WTC11 (cell line): ENCODE measurements around the gene ZNF366. TPM values are rescaled to one million over a fixed set of nuclear protein-coding genes. Genes with fewer than 3 reads are reported as not detected.

Experiments used
- ATAC-seq: fragments of 200-7000 bp; cut with Tn5 transposase; 2 replicates; pipeline ENCODE4 v1.10.0; 2021; ENCODE audit warnings: mild to moderate bottlenecking, moderate library complexity
- CTCF ChIA-PET: fragments of 300-600 bp; sonication (Branson Sonifier 250); formaldehyde crosslinking; loops from one replicate; lab custom pipeline; 2021; ENCODE audit warnings: antibody characterized with exemption; lab: Charles Lee
- POLR2A ChIA-PET: fragments of 350-600 bp; sonication (Branson Sonifier 250); formaldehyde crosslinking; loops from one replicate; lab custom pipeline; 2021; ENCODE audit warnings: antibody characterized with exemption; lab: Charles Lee
- DNase-seq: peaks from one replicate; pipeline ENCODE4 v3.0.0; 2021; ENCODE audit warnings: low spot score
- H3K27ac Mint-ChIP-seq: 2 replicates; pipeline ENCODE4 v1.8.0; 2021; ENCODE audit warnings: mixed read lengths
- H3K27me3 Mint-ChIP-seq: 2 replicates; pipeline ENCODE4 v1.8.0; 2021; ENCODE audit warnings: low read depth, mild to moderate bottlenecking, moderate library complexity, mixed read lengths
- H3K36me3 Mint-ChIP-seq: 2 replicates; pipeline ENCODE4 v1.8.0; 2021; ENCODE audit warnings: mixed read lengths
- H3K4me1 Mint-ChIP-seq: 2 replicates; pipeline ENCODE4 v1.8.0; 2022; ENCODE audit warnings: mixed read lengths
- H3K4me3 Mint-ChIP-seq: 2 replicates; pipeline ENCODE4 v1.8.0; 2021; ENCODE audit warnings: mild to moderate bottlenecking, moderate library complexity, mixed read lengths
- H3K9me3 Mint-ChIP-seq: 2 replicates; pipeline ENCODE4 v1.8.0; 2021; ENCODE audit warnings: mixed read lengths
- ELF4 ChIP-seq: sonication (generic); formaldehyde crosslinking; IDR thresholded peaks from 2 replicates; pipeline ENCODE4 v1.8.1; 2022; ENCODE audit warnings: low read depth, mild to moderate bottlenecking, moderate library complexity, missing genetic modification reagents
- ETV6 ChIP-seq: sonication (generic); formaldehyde crosslinking; IDR thresholded peaks from 2 replicates; pipeline ENCODE4 v1.8.1; 2022; ENCODE audit warnings: mild to moderate bottlenecking, missing genetic modification reagents
- GRHL2 ChIP-seq: fragments of 250-450 bp; sonication (Bioruptor Pico); IDR thresholded peaks from 2 replicates; pipeline ENCODE4 v1.8.0; 2022; ENCODE audit warnings: mild to moderate bottlenecking, moderate library complexity; ENCODE audit not compliant: insufficient replicate concordance, severe bottlenecking
- GTF2I ChIP-seq: fragments of 250-450 bp; sonication (Bioruptor Pico); conservative IDR thresholded peaks from 2 replicates; pipeline ENCODE4 v1.4.0; 2021; ENCODE audit warnings: mild to moderate bottlenecking
- HMGA2 ChIP-seq: fragments of 250-450 bp; sonication (Bioruptor Pico); IDR thresholded peaks from 2 replicates; pipeline ENCODE4 v1.4.0; 2021; ENCODE audit warnings: mild to moderate bottlenecking, moderate library complexity
- IRF2 ChIP-seq: sonication (generic); formaldehyde crosslinking; IDR thresholded peaks from 2 replicates; pipeline ENCODE4 v1.8.0; 2022; ENCODE audit warnings: low read depth, missing genetic modification reagents, borderline replicate concordance
- JAZF1 ChIP-seq: fragments of 250-450 bp; sonication (Bioruptor Pico); IDR thresholded peaks from 2 replicates; pipeline ENCODE4 v1.9.0; 2021; ENCODE audit warnings: moderate library complexity, mild to moderate bottlenecking, inconsistent platforms
- SMAD3 ChIP-seq: sonication (generic); formaldehyde crosslinking; IDR thresholded peaks from 2 replicates; pipeline ENCODE4 v1.8.0; 2022; ENCODE audit warnings: missing genetic modification reagents, mild to moderate bottlenecking, borderline replicate concordance
- SOX15 ChIP-seq: fragments of 250-450 bp; sonication (Bioruptor Pico); IDR thresholded peaks from 2 replicates; pipeline ENCODE4 v1.9.0; 2021; ENCODE audit warnings: mild to moderate bottlenecking
- TEAD1 ChIP-seq: sonication (generic); formaldehyde crosslinking; IDR thresholded peaks from 2 replicates; pipeline ENCODE4 v1.8.0; 2022; ENCODE audit warnings: mild to moderate bottlenecking, missing genetic modification reagents
- ZNF396 ChIP-seq: fragments of 250-450 bp; sonication (Bioruptor Pico); IDR thresholded peaks from 2 replicates; pipeline ENCODE4 v1.8.0; 2021; ENCODE audit warnings: mild to moderate bottlenecking, moderate library complexity, borderline replicate concordance
- ZNF423 ChIP-seq: fragments of 250-450 bp; sonication (Bioruptor Pico); IDR thresholded peaks from 2 replicates; pipeline ENCODE4 v2.1.2; 2022; ENCODE audit warnings: mild to moderate bottlenecking, moderate library complexity
- total RNA-seq: library from RNA; stranded (reverse); gene quantifications from 3 replicates; pipeline ENCODE4 v1.2.3, GENCODE V29; 2021
- TF ChIP-seq, protein P1 (sequence below): fragments of 250-450 bp; sonication (Bioruptor Pico); IDR thresholded peaks from 2 replicates; pipeline ENCODE4 v2.1.2; 2022; ENCODE audit warnings: mild to moderate bottlenecking, moderate library complexity
- TF ChIP-seq, protein P2 (sequence below): sonication (generic); formaldehyde crosslinking; IDR thresholded peaks from 2 replicates; pipeline ENCODE4 v1.8.1; 2023; ENCODE audit warnings: mild to moderate bottlenecking, missing genetic modification reagents, moderate library complexity
- TF ChIP-seq, protein P3 (sequence below): sonication (generic); formaldehyde crosslinking; IDR thresholded peaks from 2 replicates; pipeline ENCODE4 v1.8.1; 2022; ENCODE audit warnings: mild to moderate bottlenecking, moderate library complexity, missing genetic modification reagents
- TF ChIP-seq, protein P4 (sequence below): sonication (generic); formaldehyde crosslinking; IDR thresholded peaks from 2 replicates; pipeline ENCODE4 v1.8.1; 2022; ENCODE audit warnings: missing genetic modification reagents, borderline replicate concordance

ZNF366 gene
- total RNA-seq, 1 experiment from 2014 or later: not detected

DNA sequence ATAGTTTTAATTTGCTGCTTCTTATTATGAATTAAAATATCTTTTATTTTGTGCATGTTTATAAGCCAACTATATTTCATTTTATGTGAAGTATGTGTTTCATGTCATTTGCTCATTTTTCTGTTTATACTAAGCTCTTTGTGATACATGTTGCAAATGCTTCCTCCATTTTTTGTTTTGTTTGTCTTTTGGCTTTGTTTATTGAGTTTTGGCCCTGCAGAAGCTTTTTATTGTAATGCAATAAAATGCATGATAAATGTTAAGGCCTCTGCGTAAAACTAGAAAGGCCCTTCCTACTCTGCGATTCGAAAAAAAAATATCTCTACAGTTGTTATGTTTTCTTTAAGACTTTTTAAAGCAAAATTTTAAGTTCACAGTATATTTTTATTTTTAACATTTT is 9.4 kb downstream of the ZNF366 start (continued):
- TF ChIP-seq ZNF396 (CRISPR knock-in tag): no peak
- TF ChIP-seq IRF2 (CRISPR knock-in tag): no peak
- TF ChIP-seq, protein P1, sequence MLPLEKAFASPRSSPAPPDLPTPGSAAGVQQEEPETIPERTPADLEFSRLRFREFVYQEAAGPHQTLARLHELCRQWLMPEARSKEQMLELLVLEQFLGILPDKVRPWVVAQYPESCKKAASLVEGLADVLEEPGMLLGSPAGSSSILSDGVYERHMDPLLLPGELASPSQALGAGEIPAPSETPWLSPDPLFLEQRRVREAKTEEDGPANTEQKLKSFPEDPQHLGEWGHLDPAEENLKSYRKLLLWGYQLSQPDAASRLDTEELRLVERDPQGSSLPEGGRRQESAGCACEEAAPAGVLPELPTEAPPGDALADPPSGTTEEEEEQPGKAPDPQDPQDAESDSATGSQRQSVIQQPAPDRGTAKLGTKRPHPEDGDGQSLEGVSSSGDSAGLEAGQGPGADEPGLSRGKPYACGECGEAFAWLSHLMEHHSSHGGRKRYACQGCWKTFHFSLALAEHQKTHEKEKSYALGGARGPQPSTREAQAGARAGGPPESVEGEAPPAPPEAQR (CRISPR knock-in tag): no peak
- TF ChIP-seq SOX15 (CRISPR knock-in tag): no peak
- no peak for TF ChIP-seq SMAD3 (CRISPR knock-in tag)
- TF ChIP-seq, protein P2, sequence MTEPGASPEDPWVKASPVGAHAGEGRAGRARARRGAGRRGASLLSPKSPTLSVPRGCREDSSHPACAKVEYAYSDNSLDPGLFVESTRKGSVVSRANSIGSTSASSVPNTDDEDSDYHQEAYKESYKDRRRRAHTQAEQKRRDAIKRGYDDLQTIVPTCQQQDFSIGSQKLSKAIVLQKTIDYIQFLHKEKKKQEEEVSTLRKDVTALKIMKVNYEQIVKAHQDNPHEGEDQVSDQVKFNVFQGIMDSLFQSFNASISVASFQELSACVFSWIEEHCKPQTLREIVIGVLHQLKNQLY: no peak
- no peak for TF ChIP-seq GTF2I

DNA sequence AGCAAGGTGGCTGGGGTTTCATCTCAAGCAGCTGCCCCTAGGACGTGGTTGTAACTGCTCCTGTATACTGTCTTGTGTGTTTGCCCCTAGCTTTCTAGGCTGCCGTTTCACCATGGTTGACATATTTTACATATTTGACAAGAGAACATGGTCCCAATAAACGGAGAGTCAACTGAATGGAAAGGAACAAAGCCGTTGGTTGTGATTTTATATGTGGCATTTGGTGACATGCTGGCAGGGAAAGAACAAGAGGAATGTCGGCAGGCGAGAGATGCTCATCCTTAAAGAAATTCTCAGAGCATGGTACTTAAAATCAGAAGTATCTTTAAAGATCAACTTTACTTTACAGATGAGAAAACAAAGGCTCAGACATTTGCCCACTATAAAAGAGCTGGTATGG is 11.8 kb downstream of the ZNF366 start:
- TF ChIP-seq ELF4 (no peak), GTF2I (no peak), JAZF1 (CRISPR knock-in tag) (no peak)
- TF ChIP-seq, all 79 proteins: peak for 0
- Mint-ChIP-seq H3K27ac (no peak overlapping the region), H3K9me3 (no peaks in the 10 kb centered on the region), H3K36me3 (no peaks in the 10 kb centered on the region), H3K4me1 (peaks cover 31% of the 10 kb centered on the region), H3K4me3 (no peak overlapping the region), H3K27me3 (no peaks in the 10 kb centered on the region)
- ChIA-PET POLR2A (no interaction called here), CTCF (no interaction called here)
- ATAC-seq (no peak), DNase-seq (no peak)

DNA sequence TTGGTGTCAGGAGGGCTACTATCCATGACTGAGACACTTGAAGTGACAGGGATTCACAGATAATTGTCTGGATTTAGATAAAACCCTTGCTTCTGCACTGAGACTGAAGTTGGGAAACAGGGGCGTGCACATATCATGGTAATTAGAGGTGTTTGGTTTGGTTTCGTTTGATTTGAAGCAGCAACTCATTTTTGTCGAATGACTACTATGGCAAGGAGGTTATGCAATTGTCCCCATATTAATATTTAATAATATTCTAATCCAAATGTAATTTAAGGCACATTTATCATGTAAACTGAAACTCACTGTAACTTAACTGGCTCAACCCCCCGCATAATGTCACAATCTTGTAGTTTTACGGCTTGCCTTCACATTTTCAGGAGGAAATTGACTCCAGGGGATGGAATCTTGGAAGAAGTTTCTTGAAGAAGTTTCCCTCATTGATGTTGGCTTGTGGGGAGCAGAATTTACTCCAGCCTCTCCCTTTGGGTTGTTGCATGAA is 12.5 kb downstream of the ZNF366 start:
- no peak for ATAC-seq
- no peak overlapping the region for H3K27ac Mint-ChIP-seq
- POLR2A ChIA-PET: no interaction called here

DNA sequence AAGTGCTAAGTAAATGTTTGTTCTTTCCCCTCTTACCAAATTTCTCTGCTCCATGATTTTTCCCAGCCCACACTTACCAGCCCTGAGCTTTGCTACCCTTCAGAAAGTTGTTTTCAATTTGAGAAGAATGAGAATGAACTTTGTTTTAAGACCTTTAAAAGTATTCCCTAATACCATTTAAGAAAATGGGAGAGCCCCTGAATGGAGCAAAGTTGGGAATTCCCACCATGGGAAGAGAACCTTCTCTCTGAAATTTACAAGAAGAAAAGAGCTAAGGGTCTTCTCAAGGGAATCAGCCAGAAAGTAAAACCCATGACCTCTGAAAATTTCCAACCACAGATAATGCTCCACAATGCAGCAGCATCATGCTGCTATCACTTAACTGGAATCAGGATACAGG is 17.7 kb downstream of the ZNF366 start:
- Mint-ChIP-seq H3K36me3 (no peaks in the 10 kb centered on the region), H3K27me3 (no peaks in the 10 kb centered on the region), H3K4me1 (peaks cover 22% of the 10 kb centered on the region), H3K4me3 (no peak overlapping the region)
- CTCF ChIA-PET: interaction anchor here (1.0 kb wide), 2 partner anchors 26 to 123 kb away, joined by 3 to 4 read pairs; no protein-coding TSS in a partner anchor
- TF ChIP-seq GTF2I: no peak
- no peak for TF ChIP-seq TEAD1 (CRISPR knock-in tag)
- TF ChIP-seq GRHL2 (CRISPR knock-in tag): no peak
- TF ChIP-seq ETV6 (CRISPR knock-in tag): no peak
- TF ChIP-seq HMGA2: no peak
- no peak for TF ChIP-seq ZNF423 (CRISPR knock-in tag)
- TF ChIP-seq, all 79 proteins: peak for 0
- H3K9me3 Mint-ChIP-seq: no peaks in the 10 kb centered on the region
- POLR2A ChIA-PET: no interaction called here
- DNase-seq (no peak), ATAC-seq (no peak)
- H3K27ac Mint-ChIP-seq: no peak overlapping the region

More for the DNA sequence above, 12.5 kb downstream of the ZNF366 start:
- Mint-ChIP-seq H3K4me3 (no peak overlapping the region), H3K9me3 (no peaks in the 10 kb centered on the region), H3K4me1 (peaks cover 25% of the 10 kb centered on the region)
- CTCF ChIA-PET: no interaction called here
- DNase-seq: no peak
- TF ChIP-seq, protein P3, sequence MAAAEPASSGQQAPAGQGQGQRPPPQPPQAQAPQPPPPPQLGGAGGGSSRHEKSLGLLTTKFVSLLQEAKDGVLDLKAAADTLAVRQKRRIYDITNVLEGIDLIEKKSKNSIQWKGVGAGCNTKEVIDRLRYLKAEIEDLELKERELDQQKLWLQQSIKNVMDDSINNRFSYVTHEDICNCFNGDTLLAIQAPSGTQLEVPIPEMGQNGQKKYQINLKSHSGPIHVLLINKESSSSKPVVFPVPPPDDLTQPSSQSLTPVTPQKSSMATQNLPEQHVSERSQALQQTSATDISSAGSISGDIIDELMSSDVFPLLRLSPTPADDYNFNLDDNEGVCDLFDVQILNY (CRISPR knock-in tag): no peak
- TF ChIP-seq, protein P4, sequence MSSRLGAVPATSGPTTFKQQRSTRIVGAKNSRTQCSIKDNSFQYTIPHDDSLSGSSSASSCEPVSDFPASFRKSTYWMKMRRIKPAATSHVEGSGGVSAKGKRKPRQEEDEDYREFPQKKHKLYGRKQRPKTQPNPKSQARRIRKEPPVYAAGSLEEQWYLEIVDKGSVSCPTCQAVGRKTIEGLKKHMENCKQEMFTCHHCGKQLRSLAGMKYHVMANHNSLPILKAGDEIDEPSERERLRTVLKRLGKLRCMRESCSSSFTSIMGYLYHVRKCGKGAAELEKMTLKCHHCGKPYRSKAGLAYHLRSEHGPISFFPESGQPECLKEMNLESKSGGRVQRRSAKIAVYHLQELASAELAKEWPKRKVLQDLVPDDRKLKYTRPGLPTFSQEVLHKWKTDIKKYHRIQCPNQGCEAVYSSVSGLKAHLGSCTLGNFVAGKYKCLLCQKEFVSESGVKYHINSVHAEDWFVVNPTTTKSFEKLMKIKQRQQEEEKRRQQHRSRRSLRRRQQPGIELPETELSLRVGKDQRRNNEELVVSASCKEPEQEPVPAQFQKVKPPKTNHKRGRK: no peak
- no peak for TF ChIP-seq ZNF423 (CRISPR knock-in tag)
- TF ChIP-seq, all 79 proteins: peak for 0
- no peaks in the 10 kb centered on the region for H3K27me3 Mint-ChIP-seq
- H3K36me3 Mint-ChIP-seq: no peaks in the 10 kb centered on the region
